GM10266 (cell line): ENCODE results near the gene LMOD3.

Experiments
- DNase-seq: peaks from one replicate; pipeline ENCODE4 v3.0.0; 2012; ENCODE audit errors: extremely low spot score
- TF ChIP-seq, protein P1 (sequence below): IDR thresholded peaks from 2 replicates; pipeline ENCODE4 v1.5.1; 2012; ENCODE audit warnings: mild to moderate bottlenecking, low read depth; ENCODE audit not compliant: control insufficient read depth, insufficient read depth; ENCODE audit errors: missing control alignments

The LMOD3 gene

DNA sequence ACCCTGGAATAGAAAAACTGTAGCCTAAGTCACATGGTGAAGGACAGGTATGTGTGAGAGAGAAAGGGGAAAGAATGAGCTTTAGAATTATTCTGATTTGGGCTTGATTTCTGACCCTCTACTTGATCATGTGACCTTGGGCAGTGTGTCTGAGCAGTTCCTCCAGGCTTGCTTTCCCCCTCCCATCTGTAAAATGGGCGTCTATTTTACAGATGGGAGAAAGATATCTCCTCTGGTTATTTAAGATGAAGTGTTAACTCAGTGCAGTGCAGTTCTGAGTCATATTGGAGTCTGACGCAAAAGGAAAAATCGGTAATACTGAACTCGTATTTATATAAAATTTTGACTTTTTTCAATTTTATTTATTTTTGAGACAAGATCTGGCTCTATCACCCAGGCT is 38.1 kb upstream of the LMOD3 start:
- TF ChIP-seq, protein P1, sequence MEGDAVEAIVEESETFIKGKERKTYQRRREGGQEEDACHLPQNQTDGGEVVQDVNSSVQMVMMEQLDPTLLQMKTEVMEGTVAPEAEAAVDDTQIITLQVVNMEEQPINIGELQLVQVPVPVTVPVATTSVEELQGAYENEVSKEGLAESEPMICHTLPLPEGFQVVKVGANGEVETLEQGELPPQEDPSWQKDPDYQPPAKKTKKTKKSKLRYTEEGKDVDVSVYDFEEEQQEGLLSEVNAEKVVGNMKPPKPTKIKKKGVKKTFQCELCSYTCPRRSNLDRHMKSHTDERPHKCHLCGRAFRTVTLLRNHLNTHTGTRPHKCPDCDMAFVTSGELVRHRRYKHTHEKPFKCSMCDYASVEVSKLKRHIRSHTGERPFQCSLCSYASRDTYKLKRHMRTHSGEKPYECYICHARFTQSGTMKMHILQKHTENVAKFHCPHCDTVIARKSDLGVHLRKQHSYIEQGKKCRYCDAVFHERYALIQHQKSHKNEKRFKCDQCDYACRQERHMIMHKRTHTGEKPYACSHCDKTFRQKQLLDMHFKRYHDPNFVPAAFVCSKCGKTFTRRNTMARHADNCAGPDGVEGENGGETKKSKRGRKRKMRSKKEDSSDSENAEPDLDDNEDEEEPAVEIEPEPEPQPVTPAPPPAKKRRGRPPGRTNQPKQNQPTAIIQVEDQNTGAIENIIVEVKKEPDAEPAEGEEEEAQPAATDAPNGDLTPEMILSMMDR = no peak
- DNase-seq = no peak

DNA sequence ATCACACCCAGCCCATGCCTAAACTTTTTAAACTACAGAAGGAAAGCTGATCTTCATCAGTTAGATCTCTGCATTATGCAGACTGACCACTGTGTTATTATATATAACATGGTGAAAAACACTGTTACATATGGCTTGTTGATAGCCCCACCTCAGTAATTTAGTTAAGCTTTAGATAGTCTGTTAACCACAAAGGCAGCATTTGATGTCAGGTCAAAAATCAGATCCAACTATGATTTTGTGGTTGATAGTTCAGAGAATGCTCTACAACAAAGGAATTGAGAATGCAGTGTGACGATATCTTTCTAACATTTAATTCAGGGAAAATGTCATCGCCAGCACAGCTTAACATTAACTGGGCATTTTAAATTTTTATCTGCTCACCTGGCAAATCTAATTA is 37.7 kb upstream of the LMOD3 start:
- TF ChIP-seq, protein P1 = no peak
- DNase-seq = no peak

DNA sequence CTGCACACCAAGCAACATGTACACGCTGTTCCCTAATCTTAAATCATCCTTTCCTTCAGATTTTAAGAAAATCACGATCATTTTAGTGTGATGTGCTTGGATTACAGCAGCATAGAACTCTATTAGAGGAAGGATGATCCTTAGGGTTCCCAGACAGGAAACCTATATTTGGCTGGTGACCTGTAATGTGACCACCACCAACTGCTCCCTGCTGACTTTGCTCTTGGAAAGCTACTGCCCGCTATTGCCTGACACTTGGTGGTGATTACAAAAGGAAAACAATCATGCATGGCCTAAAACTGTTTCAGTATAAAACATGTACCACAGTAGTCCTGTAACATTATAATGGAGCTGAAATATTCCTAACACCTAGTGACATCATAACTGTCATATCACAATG is 27.2 kb upstream of the LMOD3 start:
- no peak for DNase-seq
- TF ChIP-seq, protein P1 = no peak

DNA sequence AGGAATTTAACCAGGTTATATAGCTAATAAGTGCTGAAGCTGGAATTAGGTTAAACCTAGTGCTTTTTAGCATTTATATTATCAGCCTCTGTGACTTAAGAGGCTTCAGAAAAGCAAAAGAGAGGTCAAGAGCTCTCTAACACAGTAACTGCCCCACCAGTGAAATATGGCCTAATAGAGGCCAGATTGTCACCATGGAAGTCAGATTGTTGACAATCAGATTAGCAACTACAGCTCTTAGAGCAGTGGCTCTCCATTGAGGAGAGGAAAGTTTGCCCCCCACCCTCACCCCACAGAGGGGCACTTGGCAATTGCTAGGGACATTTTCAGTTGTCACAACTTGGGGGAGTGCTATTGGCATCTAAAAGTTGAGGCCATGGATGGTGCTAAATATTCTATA is 23.3 kb upstream of the LMOD3 start:
- TF ChIP-seq, protein P1 = no peak
- no peak for DNase-seq

DNA sequence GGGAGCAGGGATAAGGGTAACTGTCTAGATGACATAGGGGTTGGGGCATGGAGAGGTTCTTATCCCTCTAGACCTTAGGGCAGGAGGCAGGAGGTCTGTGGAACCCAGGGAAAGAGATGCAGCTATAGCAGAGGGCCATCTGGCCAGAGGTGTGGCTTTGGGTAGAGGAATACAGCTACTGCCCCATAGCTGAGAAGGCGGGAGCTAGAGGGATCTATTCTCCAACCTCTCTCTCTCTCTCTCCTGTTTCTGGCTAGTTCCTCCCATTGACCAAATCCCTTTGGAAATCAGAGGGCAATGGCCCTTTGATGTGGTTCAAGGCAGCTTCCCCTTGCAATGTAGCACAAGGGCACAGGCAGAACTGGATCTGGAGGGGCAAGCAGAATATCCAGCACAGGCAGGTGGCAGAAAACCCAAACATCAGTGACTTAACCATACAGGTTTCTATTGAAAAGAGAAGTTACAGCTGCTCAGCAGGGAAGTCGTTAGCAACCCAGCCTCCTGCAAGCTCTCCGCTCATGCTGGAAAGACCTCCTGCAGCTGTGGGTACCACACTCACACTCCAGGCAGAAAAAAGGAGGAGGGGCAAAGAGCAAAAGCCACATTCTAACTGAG is 22.3 kb upstream of the LMOD3 start:
- TF ChIP-seq, protein P1 = no peak
- no peak for DNase-seq

DNA sequence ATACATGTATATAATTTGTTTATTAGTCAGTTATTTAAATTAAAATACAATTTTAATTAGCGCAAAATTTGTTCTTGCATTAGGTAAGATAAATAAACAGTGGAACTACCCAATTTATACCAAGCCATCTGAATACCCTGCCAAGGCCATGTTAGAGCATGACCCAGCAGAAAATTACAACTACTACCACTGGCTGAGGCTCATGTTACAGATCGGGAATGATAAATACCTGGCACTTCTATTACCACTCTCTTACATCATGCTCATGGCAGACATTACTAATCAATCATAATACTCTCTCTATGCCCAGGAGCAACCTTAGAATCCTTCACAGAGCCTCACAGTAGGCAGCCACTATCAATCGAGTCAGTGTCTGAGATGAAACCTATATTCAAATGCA is 21.2 kb upstream of the LMOD3 start:
- DNase-seq = no peak
- TF ChIP-seq, protein P1 = no peak

DNA sequence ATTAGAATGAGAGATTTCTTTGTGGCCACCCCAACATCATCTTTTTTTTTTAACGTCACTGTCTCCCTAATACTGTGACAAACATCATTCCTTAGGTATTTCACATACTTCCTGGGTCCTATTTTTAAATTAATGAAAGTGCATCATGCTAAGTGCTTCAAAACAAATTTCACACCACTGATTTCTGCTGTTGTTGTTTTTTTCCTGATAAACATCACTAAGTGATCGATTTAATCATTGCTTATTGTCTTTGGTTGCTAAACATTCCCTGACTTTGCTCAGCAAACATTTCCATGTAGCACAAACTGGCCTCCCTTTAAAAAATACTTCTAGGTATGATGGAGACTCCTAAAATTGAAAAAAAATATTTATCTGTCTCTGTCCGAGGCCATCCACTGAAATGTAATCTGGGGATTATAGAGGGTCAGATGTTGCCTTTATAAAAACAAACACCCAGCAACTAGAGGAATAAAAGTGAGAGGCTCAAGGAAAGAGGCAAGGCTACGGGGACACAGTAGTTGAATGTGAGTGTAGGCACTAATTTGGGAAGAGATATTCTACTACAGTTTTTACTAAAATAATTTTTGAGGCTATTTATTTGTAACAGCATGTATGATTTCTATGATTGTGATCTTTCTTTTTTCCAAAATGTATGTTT is 20.5 kb upstream of the LMOD3 start:
- no peak for DNase-seq
- TF ChIP-seq, protein P1 = no peak
